UCSD-AML1 (cell line): Measurements from ENCODE around the gene RNU1-3.
"Not testable (repeated sequence)": the region's sequence is repeated elsewhere in the genome, so short reads cannot be mapped to it uniquely, and the experiment has no call there.

Experiments
- DNase-seq: peaks from one replicate; lab custom pipeline; 2025; ENCODE audit not compliant: unreplicated experiment; lab: John Stamatoyannopoulos, UW

The RNU1-3 gene

DNA sequence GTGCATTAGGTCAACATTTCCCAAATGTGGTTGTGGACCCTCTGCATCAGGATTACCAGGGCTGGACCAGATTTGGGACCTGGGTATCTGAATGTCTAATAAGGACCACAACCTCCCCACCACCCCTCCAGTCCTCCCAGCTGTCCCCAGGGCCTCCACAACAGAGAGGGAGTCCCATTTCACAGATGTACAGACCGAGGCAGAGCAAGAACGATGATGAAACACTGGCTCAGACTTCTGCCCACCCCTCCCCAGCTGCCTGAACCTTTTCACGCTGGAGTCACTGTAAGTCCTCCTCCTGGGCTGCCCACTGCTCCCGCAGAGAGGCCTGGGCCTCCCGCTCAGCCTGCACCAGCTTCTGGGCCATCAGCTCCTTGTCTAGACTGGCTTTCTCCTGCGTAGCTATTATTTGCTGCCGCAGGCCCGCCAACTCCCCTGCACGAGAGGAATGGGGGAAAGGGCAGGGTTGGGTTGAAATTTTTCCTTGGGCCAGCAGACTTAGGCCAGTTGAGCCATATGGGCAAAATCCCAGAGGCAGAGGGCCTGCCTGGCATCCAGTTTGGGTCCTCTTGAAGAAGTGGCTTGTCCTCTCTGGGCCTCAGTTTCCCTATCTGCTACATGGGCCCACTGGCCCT, 45.0 kb downstream of the RNU1-3 start:
- DNase-seq = not testable (repeated sequence)

DNA sequence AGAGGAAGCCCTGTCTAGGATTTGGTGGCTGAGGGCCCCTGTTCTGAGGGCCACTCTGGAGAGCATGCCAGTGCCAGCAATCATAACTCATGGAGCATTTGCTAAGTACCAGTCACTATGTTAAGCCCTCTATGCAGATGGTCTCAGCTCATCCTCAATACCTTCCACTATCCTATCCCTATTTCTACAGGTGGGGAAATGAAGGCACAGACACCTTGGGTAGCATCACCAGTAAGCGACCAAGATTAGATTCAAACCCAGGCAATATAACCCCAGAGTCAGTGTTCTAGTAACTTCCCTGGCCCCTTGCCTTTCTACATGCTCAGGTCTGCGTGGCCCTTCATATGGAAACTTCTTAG, 45.5 kb downstream of the RNU1-3 start:
- no peak for DNase-seq

DNA sequence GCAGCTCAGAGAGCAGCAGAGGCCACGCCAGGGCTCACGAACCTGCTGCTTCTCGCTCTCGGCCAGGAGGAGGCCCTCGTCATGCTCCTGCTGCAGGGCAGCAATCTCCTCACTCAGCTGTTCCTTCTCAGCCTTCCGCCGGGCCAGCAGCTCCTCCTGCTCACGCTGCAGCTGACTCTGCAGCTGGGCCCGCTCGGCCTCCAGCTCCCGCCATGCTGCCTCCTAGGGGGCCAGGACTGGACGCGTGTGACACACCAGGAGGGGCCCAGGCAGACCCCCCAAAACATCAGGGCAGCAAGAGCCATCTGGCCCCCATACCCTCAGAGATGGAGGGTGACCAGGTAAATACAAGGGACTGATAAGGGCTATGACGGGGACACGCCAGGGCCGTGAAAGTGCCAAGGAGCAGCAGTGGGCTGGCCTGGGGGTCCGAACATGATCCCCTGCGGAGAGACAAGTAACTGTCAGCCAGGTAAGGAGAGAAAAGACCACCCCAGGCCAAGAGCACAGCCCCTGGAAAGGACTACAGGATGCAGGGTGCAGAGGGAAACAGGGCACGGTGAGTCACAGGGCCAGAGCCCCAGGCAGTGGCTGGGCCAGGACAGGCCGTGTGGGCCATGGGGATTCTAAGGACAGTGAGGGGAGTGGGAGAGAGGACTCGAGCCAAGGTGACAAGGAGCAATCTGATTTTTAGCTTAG, 46.8 kb downstream of the RNU1-3 start:
- not testable (repeated sequence) for DNase-seq

DNA sequence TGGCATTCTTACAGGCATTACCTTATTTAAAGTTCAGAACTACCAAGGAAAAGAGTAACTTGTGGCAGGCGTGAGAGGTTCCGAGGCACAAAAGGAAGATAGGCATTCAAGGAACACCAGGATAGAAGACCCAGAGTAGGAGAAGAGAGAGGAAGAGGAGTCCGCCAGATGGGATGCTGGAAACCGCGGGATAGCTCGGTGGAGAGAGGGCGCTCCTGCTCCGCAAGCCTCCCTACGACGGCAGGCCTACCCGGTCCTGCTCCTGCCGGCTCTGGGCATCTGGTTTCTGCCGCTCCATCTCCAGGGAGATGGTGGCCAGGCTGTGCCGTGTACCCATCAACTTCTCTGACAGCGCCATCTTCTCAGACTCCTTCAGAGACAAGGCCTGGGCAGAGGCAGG, 48.0 kb downstream of the RNU1-3 start:
- DNase-seq = no peak

DNA sequence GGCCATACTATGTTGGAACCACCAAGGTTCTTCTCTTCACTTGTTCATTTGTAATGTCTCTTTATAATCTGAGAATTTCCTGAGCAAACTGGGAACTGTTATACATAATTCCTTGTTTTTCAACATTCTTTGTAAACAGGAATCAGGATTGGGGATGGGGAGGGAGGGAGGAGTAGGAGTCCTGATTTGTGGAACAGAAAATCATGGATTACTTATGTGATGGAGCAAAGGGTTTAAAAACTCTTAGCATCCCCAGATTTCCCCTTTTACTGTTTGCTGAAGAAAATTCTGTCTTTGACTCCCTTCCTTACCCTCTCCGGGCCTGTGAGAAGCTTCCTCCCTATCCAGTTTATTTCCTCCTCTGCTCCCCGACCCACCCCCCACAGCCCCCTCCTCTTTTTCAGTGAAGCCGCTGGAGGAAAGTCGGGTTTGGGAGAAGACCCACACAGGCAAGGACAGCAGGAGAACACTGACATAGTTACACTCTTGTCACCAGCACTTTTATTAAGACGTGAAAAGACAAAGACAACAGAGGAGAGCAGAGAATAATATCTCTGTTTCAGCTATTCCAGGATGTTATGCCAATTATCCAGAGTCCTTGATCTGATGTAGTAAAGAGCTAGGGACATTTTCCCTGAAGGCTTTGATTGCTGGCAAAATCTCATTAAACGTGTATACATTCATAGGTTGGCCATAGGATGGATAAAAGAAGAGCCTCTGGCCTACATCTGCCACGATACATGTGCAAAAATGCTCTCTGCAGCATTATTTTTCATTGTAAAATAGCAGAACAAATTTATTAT, 48.8 kb downstream of the RNU1-3 start:
- DNase-seq = no peak

DNA sequence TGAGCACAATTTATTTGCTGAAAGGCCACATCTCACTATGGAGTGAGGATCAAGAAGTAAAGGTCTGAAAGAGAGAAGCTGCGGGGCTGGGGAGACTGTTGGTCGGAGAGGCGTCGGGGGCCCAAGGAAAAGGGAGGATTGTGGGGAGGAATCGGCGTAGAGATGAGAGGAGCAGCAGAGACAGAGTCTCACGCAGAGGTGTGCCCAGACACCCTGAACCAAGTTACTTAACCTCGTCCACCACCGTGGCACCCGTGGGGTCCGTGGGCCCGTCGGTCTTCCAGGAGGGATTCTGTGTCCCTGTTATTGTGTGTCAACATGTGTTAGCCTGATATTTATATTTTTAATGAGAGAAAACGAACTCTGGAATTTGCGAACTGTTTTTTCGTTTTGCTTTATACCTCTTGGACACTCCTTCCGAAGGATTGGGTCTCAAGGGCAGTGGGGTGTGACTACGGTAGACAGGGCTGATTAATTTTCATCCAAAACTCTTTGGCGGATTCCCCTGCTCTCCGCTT, 49.6 kb downstream of the RNU1-3 start:
- no peak for DNase-seq
